ENCODE measurements around the gene ATP2B2.
"Not testable (repeated sequence)": the region's sequence is repeated elsewhere in the genome, so short reads cannot be mapped to it uniquely, and the experiment has no call there.

ATP2B2 gene

DNA sequence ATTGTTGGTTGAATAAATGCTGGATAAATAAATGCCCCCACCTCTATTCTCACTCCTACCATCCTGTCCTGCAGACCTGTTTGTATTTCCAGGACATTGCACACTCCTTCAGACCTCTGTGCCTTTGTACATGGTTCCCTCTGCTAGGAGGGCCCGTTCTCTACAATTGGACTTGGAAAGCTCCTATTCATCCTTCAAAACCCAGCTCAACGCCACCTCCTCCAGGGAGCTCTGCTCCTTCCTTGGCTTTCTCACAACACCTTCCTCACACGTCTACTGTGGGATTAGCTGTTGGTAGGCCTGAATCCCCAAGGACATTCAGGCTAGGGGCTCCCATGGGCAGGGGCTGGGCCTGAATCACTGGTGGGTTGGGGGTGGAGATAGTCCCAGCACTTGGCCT is 105.8 kb downstream of the ATP2B2 start:
- DNase-seq (ENCODE audit: low read depth), result no peak

DNA sequence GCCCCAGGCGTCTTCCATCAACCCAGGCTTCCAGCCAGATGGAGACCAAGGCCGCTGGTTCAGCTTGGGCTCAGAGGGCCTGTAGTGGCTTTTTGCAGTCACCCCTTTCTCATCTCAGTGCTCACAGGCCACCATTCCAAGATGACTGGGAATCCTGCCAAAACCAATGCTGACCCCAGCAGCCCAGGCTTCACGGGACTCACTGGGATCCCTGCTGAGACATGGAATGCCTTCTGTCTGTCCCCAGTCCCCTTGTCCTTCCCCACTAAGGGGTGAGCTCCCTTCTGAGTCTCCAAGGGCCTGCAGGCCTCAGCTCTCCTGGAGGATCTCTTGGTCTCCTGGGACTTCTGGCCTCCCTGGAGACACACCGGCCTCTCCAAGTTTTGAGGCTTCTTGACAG is 107.0 kb downstream of the ATP2B2 start:
- DNase-seq (ENCODE audit: low read depth), result no peak

DNA sequence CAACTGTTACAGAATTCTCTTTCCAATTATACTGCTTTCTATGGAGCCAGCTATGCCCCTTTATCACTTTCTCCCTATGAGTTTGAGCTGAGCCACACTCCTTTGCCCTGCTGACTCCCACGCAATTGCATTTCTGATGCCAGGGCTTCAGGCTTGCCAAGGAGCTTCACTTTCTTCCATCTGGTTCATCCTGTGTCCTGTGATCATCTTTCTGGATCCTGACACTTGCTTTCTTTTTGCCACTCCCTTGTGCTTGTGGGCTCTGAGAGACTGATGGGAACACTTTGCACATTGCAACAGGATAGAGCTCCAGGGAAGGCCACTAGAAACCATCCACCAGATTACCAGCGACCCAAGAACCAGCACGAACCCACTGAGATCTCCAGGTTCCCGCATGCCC is 107.5 kb downstream of the ATP2B2 start:
- DNase-seq (ENCODE audit: low read depth), result no peak

DNA sequence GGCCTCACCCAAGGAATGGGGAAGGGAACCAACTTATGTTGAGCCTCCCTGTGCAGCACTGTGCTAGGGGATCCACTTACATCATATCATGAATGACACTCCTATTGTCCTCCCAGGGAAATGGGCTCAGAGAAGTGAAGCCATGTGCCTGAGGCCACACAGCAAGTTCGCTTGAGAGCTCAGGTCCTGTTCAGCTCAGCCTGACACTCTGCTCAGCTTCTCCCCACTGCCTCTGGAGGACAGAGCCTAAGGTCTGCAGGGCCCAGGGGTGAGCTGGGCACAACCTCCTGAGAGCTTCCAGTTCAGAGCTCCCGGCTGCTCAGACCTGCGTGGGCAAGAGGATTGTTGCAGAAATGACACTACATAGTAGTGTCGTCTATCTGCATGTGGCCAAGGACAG is 108.5 kb downstream of the ATP2B2 start:
- no peak for DNase-seq (ENCODE audit: low read depth)

DNA sequence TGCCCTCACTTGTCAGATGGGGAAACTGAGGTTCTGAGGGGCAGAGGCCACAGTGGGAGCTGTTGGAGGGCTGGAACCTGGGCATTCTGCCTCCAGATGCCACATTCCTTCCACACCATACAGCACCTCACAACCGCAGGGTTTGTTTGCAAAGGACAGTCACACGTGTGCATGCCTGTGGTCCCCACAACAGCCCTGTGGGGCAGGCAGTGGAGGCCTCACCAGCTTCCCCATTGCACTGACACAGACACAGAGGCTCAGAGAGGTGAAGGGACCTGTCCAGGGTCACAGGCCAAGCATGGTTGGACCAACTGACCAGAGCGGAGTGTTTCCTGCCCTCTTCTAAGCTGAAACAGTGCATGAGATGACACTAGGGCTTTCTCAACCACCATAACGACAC is 109.3 kb downstream of the ATP2B2 start:
- DNase-seq (ENCODE audit: low read depth), result no peak

DNA sequence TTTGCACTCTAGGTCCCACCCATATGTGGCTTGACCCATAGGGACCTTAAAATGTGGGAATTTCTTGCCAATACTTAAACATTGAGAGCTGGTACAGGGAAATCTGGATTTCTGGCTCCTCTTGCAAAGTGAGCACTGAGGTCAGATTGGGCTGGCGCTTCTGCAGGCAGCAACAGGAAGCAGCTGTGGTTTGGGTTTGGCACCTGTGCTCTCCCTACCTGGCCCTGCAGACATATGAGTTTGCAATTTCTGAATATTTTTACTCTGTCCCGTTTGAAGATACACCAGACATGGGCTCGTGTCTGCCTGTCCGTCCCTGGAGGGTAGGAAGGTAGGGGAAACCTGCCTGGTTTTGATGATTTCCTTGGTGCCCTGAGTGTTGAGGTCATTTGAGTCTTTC is 109.7 kb downstream of the ATP2B2 start:
- no peak for DNase-seq (ENCODE audit: low read depth)

DNA sequence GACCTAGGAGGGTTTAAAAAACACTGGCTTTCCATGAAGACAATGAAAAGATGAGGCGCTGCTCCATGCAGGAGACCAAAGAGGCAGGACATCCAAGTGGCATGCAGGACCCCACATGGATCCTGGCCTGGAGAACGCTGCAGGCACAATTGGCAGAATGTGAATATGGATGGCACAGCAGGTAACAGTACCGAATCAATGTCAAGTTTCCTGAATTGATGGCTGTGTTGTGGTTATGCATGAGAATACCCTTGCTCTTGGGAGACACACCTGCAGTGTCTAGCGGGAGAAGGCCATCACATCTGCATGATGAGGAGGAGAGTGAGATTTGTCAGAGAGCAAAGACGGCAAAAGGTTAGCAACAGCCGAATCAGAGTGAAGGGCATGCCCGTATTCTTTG is 110.2 kb downstream of the ATP2B2 start:
- no peak for DNase-seq (ENCODE audit: low read depth)

DNA sequence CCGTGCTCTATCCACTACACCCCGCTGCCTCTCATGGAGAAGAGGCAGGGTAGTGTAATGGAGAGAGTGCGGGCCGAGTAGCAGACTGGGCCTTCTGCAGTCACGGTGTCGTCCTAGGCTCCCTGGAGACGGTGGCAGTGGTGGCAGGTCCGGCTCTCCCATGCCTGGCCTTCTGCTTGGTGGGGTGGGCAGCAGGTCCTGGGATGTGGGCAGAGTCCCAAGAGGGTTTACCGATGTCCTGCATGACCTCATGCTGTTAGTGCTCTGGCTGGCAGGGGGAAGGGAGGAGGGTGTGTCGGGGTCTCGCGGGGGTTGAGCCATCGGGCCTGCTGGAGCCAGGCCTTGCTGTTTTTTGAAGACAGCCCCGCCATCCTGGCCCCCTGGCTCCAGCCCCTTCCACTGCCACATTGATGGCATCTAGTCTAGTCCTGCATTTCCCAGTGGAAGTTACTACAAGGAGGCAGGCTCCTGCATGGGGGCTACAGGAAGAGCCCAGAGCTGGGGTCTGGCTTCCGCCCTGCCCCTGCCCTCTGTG is 110.8 kb downstream of the ATP2B2 start:
- no peak for DNase-seq (ENCODE audit: low read depth)

DNA sequence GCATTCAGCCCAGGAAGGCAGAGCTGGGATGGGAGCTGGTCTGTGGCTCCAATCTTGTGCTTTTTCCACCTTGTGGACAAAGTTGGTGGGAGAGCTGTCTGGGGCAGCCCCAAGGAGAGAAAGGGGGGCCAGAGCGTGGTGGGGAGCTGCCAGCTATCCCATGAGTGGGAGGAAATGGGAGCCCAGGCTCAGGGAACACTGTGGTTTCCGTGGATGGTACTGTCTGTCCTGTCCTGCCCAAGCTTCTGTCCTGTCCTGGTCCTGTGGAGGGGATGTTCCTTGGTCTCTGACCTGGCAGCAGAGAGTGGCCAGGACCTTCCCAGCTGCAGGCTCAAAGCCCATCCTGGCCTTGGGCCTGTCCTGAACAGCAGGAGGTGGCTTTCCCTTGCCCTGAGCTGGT is 111.9 kb downstream of the ATP2B2 start:
- DNase-seq (ENCODE audit: low read depth), result no peak

DNA sequence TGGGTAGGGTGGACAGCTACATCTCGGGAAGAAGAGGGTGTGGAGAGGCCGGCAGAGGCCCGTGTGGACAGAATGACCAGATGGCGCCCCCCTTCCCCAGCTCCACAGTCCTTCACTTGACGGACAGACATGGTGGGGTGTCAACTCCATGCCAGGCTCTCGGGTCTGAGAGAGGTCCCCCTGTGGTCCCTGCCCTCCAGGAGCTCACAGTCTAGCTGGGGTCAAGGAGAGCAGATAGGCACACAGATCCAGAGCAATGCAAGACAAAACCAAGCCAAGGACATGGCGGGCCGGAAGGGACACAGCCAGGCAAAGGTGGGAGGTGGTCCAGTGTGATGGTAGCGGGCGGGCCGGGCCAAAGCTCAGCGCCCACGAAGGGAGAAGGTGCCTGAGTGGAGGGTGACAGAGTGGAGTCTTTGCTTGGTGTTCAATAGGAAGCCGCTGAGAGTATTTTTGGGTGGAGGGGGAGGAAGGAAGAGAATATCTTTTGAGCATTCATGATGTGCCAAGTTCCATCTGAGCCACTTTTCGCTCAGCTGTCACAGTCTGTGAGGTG is 112.4 kb downstream of the ATP2B2 start:
- no peak for DNase-seq (ENCODE audit: low read depth)

DNA sequence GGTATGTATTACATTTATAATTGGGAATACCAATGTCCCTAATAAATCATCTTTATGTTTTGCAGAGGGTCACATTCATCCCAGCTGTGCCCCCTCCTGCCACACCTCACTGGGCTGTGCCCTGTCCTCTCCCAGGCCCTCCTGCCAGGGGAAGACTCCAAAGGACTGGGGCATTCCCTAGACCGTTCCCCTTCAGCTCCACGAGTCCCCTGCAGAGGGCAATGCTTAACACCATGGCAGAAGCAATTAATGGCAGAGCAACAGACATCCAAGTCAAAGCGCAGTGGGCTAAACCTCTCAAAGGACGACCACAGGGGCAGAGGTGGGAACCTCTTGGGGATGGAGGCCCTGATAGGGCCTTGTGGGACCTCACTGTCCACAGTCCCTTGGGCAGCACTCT is 113.1 kb downstream of the ATP2B2 start:
- no peak for DNase-seq (ENCODE audit: low read depth)

DNA sequence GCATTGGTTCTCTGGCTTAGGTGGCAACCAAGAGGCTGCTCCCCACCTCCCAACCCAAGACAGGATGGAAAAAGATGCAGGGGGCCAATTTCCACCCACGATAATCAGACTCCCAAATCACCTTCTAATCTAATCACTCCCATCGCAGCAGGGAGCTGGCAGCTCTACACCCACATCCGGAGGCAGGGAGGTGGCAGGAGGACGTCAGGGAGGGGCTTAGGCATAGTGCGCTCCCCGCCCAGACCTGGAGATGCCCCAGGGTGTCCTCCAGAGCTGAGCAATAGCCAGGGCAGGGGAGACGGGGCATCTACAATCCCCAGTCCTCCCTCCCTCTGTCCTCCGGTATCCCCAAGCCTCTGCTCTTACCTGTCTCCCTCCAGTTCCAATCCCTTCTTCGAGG is 114.0 kb downstream of the ATP2B2 start:
- DNase-seq (ENCODE audit: low read depth), result no peak

DNA sequence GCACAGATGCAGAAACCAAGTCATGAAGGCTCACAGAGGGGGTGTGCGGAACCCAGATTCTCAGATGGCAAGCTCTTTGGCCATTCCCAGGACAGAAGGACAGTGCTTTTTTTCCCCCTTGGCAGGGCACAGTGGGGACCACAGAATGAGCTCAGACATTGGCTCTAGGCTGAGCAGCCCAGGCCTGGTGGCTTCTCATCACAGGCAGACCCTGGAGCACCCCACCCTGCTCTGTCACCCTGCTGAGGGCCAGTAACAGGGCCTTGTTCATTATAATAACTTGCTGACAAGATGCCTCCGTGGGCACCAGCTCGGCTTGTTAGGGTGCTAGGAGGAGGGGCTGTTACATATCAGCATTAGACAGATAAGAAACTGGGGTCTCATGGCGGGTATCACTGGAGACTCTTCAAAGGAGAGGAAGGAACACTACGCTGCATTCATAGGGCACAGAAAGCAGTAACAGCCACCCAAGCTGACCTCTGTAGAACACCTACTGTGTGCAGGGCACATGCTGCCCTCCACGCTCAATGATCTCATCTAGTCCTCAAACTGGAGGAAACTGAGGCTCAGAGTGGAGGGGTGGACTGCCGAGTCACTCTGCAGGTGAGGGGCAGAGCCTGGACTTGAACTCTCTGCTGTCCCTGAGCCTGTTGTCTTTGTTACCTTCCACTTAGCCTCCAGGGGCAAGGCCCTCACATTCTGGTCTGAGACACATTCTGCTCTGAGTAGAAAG is 114.6 kb downstream of the ATP2B2 start:
- no peak for DNase-seq (ENCODE audit: low read depth)

DNA sequence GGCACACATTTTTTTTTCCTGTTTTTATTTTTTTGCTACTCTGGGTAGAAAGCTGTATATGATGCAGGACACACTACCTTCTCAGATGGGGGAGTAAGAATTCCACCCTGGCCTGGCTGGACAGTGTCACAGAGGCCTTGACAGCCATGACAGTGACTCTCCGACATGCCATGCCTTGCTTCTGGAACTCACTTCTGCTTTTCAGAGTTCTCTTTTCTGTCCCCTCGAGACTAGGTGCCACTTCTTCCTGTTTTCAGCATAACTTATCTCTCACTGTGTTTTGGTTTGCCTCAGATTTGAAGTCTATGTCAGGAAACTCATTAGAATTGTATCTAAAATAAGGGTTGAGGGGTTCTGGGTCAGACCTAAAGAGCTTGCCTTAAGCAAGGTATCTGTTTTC is 115.4 kb downstream of the ATP2B2 start:
- DNase-seq (ENCODE audit: low read depth), result no peak

DNA sequence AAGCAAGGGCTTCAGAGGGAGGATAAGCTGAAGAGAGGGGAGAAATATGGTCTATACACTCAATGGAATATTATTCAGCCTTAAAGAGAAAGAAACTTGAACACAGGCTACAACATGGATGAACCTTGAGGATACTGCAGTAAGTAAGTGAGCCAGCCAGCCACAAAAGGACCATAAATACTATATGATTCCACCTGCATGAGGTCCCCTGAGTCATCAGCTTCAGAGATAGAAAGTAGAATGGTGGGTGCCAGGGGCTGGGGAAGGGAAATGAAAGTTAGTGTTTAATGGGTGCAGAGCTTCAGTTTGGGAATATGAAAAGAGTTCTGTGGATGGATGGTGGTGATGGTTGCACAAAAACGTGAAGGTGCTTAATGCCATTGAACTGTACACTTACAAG is 116.0 kb downstream of the ATP2B2 start:
- DNase-seq (ENCODE audit: low read depth), result no peak

DNA sequence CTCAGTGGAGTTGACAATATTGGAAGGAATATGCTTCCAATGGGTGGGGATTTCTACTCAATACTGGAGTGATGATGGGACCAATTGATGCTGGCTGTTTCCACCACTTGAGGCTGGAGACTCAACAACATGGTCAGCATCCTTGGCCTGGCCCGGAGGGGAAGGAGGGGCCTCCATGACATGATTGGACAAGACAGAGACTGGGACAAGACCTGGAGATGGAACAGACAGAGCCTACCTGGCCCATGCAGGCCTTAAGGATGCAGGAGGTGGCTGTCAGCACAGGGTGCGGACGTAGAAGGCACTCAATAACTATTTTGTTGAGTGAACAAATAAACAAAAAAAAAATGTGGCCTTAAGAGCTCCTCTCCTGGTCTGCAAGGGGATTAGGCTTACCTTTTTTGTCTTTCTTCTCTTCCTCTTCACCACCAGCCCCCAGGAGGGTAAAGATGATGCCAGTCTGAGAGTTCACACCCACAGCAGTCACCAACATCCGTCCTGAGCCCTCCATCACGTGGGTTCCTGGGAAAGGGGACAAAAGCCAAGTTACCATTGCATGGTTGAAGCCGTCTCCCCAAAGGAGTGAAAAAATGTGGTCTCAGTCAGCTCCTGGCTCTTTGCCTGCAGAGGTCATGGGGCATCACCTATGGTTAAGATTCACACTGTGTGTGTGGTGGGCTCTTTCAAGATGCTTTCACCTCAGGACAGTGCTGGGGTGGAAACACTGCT is 117.3 kb downstream of the ATP2B2 start:
- no peak for DNase-seq (ENCODE audit: low read depth)

DNA sequence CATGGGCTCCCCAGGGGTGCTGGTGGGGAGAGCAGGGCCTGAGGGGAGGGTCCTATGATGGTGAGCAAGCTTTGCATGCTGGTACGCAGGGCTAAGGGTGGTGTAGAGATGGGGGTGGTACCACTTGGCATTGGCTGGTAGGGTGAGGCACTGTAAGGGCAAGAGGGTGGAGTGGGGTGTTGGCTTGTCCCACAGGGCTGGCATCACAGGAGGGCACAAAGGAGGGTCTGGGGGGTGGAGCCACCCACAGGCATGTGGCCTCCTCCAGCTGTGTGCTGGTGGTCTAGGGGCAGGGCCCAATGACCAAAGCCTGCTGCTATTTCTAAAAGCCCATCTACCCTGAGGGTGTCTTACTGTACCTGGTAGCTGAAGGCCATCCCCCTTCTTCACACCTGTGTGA is 119.3 kb downstream of the ATP2B2 start:
- no peak for DNase-seq (ENCODE audit: low read depth)

DNA sequence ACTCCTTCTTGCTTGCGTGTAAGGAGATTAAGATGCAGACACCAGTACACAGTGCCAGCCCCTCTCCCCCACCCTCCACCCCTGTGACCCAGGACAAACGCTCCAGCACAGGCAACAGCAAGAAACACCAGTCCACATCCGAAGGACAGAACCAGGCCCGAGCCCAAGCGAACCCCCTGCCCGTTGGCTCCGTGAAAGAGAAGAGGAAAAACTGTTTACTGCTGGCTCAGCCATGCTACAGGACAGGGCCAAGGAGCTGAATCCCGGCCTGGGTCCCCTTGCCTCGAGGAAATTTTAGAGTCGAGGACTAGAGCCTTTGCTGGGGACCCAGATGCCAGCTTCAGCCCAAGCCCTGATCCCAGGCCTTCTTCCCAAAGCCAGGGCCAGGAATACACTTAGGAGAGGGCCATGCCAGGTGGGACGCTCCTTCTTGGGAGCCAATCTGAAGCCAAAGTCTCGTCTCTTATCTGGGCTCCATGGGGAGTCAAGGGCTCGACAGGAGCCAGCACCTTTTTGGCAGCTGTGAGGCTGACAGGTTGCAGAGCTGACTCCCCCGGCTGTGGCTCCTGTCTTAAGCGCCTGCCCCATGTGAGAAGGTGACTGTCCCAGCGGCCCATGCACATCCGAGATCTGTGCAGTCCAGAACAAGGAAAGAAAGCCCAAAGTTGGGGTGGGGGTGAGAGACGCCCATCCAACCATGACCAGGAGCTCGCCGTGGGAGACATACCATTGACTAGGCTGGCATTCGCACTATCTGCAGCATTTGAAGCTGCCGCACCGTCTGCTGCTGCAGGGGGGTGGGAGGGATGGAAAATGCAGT is 120.6 kb downstream of the ATP2B2 start:
- DNase-seq (ENCODE audit: low read depth), result no peak

DNA sequence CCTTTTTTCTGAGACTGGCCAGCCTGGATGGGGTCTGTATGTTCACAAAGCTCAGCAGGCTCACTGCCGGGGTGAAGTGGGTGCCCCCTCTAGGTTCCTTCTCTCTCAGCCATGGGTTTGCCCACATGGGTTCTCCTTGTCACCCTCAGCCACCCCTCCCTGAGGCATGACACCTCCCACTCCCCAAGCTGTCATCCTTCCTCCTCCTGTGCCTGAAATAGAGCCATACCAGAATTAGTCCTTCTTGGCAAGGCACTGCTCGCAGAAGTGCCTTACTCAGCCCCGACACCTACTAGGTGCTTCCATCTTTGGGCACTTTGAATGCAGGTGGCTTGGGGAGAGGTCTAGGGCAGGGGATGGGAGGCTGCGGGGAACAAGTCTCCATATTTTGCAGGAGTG is 121.5 kb downstream of the ATP2B2 start:
- no peak for DNase-seq (ENCODE audit: low read depth)

DNA sequence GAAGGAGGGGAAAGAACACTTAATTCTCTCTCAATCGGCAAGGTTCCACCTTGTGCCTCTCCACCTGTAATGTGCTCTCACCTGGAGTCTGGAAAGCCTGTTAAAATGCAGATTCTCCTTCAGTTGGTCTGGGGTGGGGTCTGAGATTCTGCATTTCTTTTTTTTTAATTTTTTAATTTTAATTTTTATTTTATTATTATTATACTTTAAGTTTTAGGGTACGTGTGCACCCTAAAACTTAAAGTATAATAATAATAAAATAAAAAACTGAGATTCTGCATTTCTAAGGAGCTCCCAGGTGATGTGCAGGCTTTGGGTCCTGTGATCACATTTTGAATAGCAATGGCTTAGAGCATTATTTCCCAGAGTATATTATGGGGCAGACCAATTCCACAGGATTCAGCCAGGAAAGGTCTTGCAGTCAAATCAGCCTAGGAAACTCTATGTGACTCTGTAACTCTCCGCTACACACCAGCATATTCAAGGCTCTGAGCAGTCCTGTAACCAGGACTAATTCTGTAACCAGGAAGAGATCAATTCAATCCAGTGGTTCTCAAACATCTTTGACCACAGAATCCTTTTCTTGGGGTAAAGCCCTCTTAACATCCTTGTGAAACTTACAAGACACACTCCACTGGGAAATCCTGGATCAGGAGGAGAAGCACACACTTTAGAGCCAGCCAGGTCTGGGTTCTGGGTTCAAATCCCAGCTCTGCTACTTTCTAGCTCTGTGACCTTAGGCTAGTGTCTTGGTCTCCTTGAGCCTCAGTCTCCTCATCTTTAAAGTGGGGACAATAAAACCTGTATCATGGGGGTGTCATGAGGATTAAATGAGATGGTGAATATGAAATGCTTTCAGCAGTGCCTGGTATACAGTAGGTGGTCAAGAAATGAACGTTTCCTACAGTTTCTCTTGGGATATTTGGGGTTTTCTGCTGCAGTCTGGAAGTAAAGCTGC is 122.2 kb downstream of the ATP2B2 start:
- DNase-seq (ENCODE audit: low read depth), result no peak

DNA sequence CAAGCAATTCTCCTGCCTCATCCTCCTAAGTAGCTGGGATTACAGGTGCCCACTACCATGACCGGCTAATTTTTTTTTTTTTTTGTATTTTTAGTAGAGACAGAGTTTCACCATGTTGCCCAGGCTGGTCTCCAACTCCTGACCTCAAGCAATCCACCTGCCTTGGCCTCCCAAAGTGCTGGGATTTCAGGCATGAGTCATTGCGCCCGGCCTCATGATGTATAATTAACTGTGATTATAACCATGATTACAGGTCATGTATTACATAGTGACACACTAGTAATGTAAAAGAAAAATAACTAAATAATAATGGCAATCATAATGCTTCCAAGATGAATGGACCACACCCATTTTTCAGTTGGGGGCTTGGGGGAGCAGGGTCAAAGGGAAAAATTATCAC is 122.9 kb downstream of the ATP2B2 start:
- DNase-seq (ENCODE audit: low read depth), result not testable (repeated sequence)
